Neural crest cell (in vitro differentiated cells): Measurements from ENCODE around the gene HAPLN2. TPM values are rescaled to one million over a fixed set of nuclear protein-coding genes. Genes with fewer than 3 reads are reported as not detected.

Experiments
- DNase-seq: peaks from one replicate; pipeline ENCODE4 v3.0.0; 2021; ENCODE audit warnings: low read depth, mixed read lengths, low spot score
- H3K27ac Mint-ChIP-seq: one replicate; pipeline ENCODE4 v1.8.0; 2021; ENCODE audit warnings: mild to moderate bottlenecking, mixed read lengths; ENCODE audit not compliant: unreplicated experiment
- H3K27me3 Mint-ChIP-seq: 2 replicates; pipeline ENCODE4 v1.8.0; 2021; ENCODE audit warnings: low read depth, mild to moderate bottlenecking, mixed read lengths
- H3K36me3 Mint-ChIP-seq: 2 replicates; pipeline ENCODE4 v1.8.0; 2021; ENCODE audit warnings: low read depth, mild to moderate bottlenecking, mixed read lengths
- H3K4me1 Mint-ChIP-seq: 2 replicates; pipeline ENCODE4 v1.8.0; 2021; ENCODE audit warnings: mixed read lengths
- H3K4me3 Mint-ChIP-seq: one replicate; pipeline ENCODE4 v1.8.0; 2021; ENCODE audit warnings: mild to moderate bottlenecking, mixed read lengths
- H3K9me3 Mint-ChIP-seq: 2 replicates; pipeline ENCODE4 v1.8.0; 2021; ENCODE audit warnings: mixed read lengths
- total RNA-seq: library from RNA; stranded (reverse); gene quantifications from 2 replicates; pipeline ENCODE4 v1.2.1, GENCODE V29; 2021
- TF ChIP-seq, protein P1 (sequence below): fragments of 200-600 bp; sonication (generic); conservative IDR thresholded peaks from 2 replicates; pipeline ENCODE4 v1.5.0; 2021; ENCODE audit warnings: antibody characterized with exemption, mild to moderate bottlenecking

Gene HAPLN2
- total RNA-seq, 1 donor from 2014 or later: 0.70 TPM

GRCh38 chr1:156642265-156643048, 23.2 kb downstream of the HAPLN2 start:
- Mint-ChIP-seq H3K4me1 (peaks cover 49% of the 10 kb centered on the region), H3K36me3 (no peaks in the 10 kb centered on the region), H3K4me3 (peak overlapping the region; percentile 84), H3K27ac (no peak overlapping the region), H3K9me3 (no peaks in the 10 kb centered on the region), H3K27me3 (peaks cover 72% of the 10 kb centered on the region)
- no peak for DNase-seq
- TF ChIP-seq, protein P1, sequence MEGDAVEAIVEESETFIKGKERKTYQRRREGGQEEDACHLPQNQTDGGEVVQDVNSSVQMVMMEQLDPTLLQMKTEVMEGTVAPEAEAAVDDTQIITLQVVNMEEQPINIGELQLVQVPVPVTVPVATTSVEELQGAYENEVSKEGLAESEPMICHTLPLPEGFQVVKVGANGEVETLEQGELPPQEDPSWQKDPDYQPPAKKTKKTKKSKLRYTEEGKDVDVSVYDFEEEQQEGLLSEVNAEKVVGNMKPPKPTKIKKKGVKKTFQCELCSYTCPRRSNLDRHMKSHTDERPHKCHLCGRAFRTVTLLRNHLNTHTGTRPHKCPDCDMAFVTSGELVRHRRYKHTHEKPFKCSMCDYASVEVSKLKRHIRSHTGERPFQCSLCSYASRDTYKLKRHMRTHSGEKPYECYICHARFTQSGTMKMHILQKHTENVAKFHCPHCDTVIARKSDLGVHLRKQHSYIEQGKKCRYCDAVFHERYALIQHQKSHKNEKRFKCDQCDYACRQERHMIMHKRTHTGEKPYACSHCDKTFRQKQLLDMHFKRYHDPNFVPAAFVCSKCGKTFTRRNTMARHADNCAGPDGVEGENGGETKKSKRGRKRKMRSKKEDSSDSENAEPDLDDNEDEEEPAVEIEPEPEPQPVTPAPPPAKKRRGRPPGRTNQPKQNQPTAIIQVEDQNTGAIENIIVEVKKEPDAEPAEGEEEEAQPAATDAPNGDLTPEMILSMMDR: no peak

GRCh38 chr1:156643049-156643777, 24.0 kb downstream of the HAPLN2 start:
- Mint-ChIP-seq H3K4me3 (peak overlapping the region; percentile 84), H3K9me3 (no peaks in the 10 kb centered on the region), H3K36me3 (no peaks in the 10 kb centered on the region), H3K27ac (no peak overlapping the region), H3K4me1 (peaks cover 44% of the 10 kb centered on the region), H3K27me3 (peaks cover 73% of the 10 kb centered on the region)
- TF ChIP-seq, protein P1: no peak
- no peak for DNase-seq

DNA sequence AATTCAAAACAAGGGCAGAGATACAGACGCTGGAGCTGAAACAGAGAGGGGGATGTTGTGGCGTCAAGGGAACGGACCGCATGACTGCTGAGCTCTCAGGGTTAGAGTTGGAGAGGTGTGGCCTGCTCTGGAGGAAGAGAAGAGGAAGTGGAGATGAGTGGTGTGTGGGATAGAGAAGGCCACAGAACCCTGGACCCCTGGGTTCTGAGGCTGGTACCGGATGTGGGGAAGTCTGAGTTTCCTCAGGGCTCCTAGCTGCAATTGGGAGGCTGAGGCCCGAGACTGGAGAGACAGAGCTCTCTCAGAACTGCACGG, 24.5 kb downstream of the HAPLN2 start:
- Mint-ChIP-seq H3K27me3 (peaks cover 73% of the 10 kb centered on the region), H3K4me3 (no peak overlapping the region), H3K4me1 (peaks cover 39% of the 10 kb centered on the region), H3K36me3 (no peaks in the 10 kb centered on the region), H3K9me3 (no peaks in the 10 kb centered on the region), H3K27ac (no peak overlapping the region)
- no peak for DNase-seq
- TF ChIP-seq, protein P1: no peak

- no peak overlapping the region for H3K4me3 Mint-ChIP-seq
- H3K4me1 Mint-ChIP-seq: peaks cover 35% of the 10 kb centered on the region
- no peaks in the 10 kb centered on the region for H3K36me3 Mint-ChIP-seq
- peaks cover 73% of the 10 kb centered on the region for H3K27me3 Mint-ChIP-seq
- no peak for DNase-seq
- H3K27ac Mint-ChIP-seq: no peak overlapping the region
- no peaks in the 10 kb centered on the region for H3K9me3 Mint-ChIP-seq
- TF ChIP-seq, protein P1: no peak
Measured at GRCh38 chr1:156644146-156644545, 24.9 kb downstream of the HAPLN2 start.

GRCh38 chr1:156644640-156645039, 25.4 kb downstream of the HAPLN2 start:
- Mint-ChIP-seq H3K9me3 (no peaks in the 10 kb centered on the region), H3K27ac (no peak overlapping the region), H3K36me3 (no peaks in the 10 kb centered on the region), H3K27me3 (peaks cover 71% of the 10 kb centered on the region), H3K4me1 (peaks cover 30% of the 10 kb centered on the region), H3K4me3 (no peak overlapping the region)
- no peak for DNase-seq
- TF ChIP-seq, protein P1: no peak
